Brain microvascular endothelial cell (primary cell): ENCODE data around the gene IGF1R.

Source experiments
- DNase-seq: peaks from one replicate; pipeline ENCODE4 v3.0.0-alpha.2; 2020
- H3K27ac ChIP-seq: fragments of 250-450 bp; sonication (Bioruptor Pico); 2 replicates; pipeline ENCODE4 v1.5.1; 2020; ENCODE audit warnings: mild to moderate bottlenecking, moderate library complexity
- H3K27me3 ChIP-seq: fragments of 250-450 bp; sonication (Bioruptor Pico); replicated peaks from 2 replicates; pipeline ENCODE4 v1.5.1; 2020; ENCODE audit warnings: mild to moderate bottlenecking
- H3K36me3 ChIP-seq: fragments of 250-450 bp; sonication (Bioruptor Pico); replicated peaks from 2 replicates; pipeline ENCODE4 v1.5.1; 2020; ENCODE audit warnings: mild to moderate bottlenecking
- H3K4me3 ChIP-seq: 2 replicates; pipeline ENCODE4 v1.5.1; 2011; ENCODE audit warnings: low read depth, mild to moderate bottlenecking, control low read depth, low read length, moderate library complexity
- in situ Hi-C: cut with HindIII; loops from 2 replicates; pipeline ENCODE4 v1.10.0; 2017; ENCODE audit warnings: low sequenced_read_pairs, low pct_ligation_motif_present
- TF ChIP-seq, protein P1 (sequence below): IDR thresholded peaks from 2 replicates; pipeline ENCODE4 v1.5.1; 2011; ENCODE audit warnings: low read depth, mild to moderate bottlenecking, moderate library complexity, low read length, control low read depth, inconsistent platforms; ENCODE audit errors: missing control alignments

Gene IGF1R

DNA sequence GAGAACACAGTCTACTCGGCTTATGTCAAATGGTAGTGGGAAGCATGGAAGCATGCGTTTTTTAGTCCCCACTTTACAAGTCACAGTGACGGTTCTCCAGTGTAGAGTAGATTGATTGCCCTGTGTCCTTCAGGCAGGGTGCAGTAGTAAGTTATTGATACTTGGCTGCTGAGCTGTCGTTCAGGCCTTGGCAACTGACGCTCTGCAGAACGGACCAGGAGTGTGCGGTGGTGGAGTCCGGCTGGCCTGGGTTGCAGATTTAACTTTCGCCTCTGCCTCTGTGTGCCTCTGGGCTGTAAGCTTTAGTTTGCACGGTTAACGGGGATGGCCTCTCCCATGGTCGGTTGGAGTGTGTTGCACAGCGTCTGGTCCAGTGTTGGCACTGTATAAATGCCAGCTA is 58.6 kb downstream of the IGF1R start:
- DNase-seq, result no peak
- in situ Hi-C loops, result no loop called here
- no peak overlapping the region for H3K4me3 ChIP-seq
- peaks cover 8% of the 10 kb centered on the region for H3K36me3 ChIP-seq
- H3K27me3 ChIP-seq, result no peaks in the 10 kb centered on the region
- no peak overlapping the region for H3K27ac ChIP-seq
- TF ChIP-seq, protein P1, sequence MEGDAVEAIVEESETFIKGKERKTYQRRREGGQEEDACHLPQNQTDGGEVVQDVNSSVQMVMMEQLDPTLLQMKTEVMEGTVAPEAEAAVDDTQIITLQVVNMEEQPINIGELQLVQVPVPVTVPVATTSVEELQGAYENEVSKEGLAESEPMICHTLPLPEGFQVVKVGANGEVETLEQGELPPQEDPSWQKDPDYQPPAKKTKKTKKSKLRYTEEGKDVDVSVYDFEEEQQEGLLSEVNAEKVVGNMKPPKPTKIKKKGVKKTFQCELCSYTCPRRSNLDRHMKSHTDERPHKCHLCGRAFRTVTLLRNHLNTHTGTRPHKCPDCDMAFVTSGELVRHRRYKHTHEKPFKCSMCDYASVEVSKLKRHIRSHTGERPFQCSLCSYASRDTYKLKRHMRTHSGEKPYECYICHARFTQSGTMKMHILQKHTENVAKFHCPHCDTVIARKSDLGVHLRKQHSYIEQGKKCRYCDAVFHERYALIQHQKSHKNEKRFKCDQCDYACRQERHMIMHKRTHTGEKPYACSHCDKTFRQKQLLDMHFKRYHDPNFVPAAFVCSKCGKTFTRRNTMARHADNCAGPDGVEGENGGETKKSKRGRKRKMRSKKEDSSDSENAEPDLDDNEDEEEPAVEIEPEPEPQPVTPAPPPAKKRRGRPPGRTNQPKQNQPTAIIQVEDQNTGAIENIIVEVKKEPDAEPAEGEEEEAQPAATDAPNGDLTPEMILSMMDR, result no peak

DNA sequence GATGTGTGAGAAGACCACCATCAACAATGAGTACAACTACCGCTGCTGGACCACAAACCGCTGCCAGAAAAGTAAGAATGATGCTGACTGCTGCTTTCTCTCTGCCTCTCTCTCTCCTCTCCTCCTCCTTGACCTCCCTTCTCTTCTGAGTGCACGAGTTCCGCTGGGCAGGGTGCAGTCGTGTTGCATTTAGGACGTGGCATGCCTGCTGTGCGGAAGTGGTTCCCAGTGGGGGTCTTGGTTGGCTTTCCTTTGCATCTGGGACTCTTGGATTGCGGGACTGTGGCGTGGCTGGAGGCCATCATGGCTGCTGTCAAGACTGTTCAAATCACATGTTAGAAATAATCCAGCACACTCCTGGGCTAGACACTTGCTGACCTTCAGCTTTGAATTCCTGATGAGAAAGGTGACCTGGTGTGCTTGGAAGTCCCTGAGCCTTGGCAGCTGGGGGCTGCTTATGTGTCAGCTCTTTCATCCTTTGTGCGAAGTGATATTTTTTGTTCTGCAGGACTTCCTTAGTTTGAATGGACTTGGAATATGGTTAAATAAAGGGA is 59.8 kb downstream of the IGF1R start:
- no peak for DNase-seq
- H3K27ac ChIP-seq, result no peak overlapping the region
- in situ Hi-C loops, result no loop called here
- H3K27me3 ChIP-seq, result no peaks in the 10 kb centered on the region
- TF ChIP-seq, protein P1, result no peak
- no peak overlapping the region for H3K4me3 ChIP-seq
- H3K36me3 ChIP-seq, result peaks cover 8% of the 10 kb centered on the region

DNA sequence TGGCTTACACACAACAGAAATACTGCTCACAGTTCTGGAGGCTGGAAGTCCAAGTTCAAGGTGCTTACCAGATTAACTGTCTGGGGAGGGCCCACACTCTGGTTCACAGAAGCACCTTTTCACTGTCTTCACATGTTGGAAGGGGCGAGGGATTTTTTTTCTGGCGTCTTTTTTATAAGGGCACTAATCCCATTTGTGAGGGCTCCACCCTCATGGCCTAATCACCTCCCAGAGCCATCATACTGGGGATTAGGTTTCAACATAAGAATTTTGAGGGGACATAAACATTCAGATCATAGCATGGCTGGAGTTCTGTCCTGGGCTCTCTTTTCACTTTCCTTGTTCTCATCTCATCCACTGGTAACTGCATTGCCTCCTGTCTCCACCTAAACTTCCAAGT is 63.5 kb downstream of the IGF1R start:
- TF ChIP-seq, protein P1, result no peak
- no peak for DNase-seq
- Histone ChIP-seq H3K36me3 (peaks cover 8% of the 10 kb centered on the region), H3K27ac (no peak overlapping the region), H3K27me3 (no peaks in the 10 kb centered on the region), H3K4me3 (no peak overlapping the region)
- in situ Hi-C loops, result no loop called here

DNA sequence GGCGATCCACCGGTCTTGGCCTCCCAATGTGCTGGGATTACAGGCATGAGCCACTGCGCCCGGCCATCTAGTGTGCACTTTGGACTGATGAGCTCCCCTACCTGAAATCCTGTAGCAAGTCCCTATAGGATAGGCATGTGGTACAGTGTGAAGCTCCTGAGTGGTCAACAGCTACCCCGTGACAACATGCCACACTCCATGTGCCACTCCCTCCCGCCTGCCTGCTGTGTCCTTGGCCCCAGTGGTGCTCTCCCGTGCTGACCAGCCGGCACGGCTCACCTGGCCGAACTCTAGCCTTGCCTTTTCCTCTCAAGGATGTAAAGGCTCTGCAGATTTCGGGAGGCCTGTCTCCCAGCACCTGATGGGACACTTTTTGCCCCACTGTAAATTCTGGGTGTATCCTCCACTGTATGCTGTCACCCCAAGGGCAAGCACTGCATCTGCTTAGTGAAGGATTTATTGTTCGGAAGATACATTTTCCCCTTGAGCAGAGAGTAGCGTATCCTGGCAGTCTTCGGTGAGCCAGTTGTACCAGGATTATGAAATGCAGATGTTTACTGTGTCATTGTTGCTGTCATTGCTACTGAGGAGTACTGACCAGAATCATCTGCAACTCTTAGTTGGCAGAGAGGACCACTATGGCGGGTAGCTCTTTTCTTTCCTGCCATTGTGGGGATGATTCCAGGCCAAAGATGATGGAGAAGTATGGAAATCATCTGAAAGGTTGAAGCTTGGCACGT is 64.7 kb downstream of the IGF1R start:
- in situ Hi-C loops, result no loop called here
- H3K27me3 ChIP-seq, result no peaks in the 10 kb centered on the region
- TF ChIP-seq, protein P1, result no peak
- no peak for DNase-seq
- H3K36me3 ChIP-seq, result peaks cover 1% of the 10 kb centered on the region
- no peak overlapping the region for H3K27ac ChIP-seq
- H3K4me3 ChIP-seq, result no peak overlapping the region

DNA sequence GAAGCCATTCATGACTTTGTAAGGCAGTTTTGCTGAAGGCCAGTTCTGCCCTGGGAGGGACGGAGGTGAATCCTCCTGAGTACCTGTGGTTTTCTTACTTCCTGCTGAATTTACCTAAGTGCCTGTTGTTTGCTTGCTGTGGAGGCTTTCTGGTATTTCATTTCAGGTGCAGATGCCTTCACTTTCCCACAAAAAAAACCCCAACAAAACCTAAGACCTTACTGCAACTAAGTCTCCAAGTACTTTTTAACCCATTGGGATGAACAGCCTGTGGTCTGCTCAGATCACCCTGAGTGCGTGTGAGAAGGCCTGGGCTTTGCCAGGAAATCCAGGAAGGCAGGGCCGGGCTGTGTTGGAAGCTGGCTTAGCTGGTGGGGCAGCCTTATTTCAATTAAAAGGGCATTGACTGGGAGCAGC is 65.3 kb downstream of the IGF1R start:
- DNase-seq, result no peak
- in situ Hi-C loops, result no loop called here
- TF ChIP-seq, protein P1, result no peak
- Histone ChIP-seq H3K36me3 (no peaks in the 10 kb centered on the region), H3K27ac (no peak overlapping the region), H3K27me3 (no peaks in the 10 kb centered on the region), H3K4me3 (no peak overlapping the region)
